GM23248 (cell line): ENCODE data around the gene TMEM229A.

ENCODE experiments used
- EZH2 ChIP-seq: fragments of 200-600 bp; sonication (generic); IDR thresholded peaks from 2 replicates; pipeline ENCODE4 v1.6.1; 2018; ENCODE audit warnings: antibody characterized with exemption, mild to moderate bottlenecking; ENCODE audit not compliant: insufficient read depth, poor library complexity, severe bottlenecking
- EZH2phosphoT487 ChIP-seq: fragments of 200-600 bp; sonication (generic); IDR thresholded peaks from 2 replicates; pipeline ENCODE4 v1.6.1; 2018; ENCODE audit warnings: antibody characterized with exemption, moderate library complexity, mild to moderate bottlenecking, low read depth; ENCODE audit not compliant: insufficient read depth

DNA sequence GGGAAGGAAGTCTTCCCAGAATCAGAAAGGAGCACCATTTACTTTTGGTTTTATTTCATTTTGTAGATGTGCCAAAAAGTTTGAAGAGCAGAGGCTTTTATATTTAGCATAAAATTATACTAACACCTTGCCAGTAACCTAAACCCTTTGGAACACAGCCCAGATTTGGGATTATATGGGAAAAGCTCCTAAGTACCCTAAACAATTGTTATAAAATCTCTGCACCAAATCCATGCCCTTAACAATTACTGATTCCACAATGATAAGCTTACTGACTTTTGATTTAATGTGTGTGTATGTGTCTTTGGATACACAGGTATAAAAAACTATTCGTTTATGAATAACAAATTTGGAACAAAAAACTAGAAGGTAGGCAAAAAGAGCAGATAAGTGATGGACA, 39.0 kb upstream of the TMEM229A start:
- TF ChIP-seq EZH2: no peak
- no peak for TF ChIP-seq EZH2phosphoT487
